SK-N-SH treated with all-trans-retinoic acid at 6 μM for 48 hours (cell line): ENCODE results near the gene SESN3.

Source experiments
- ATAC-seq: fragments of 200-7000 bp; cut with Tn5 transposase; 3 replicates; pipeline ENCODE4 v1.9.1; 2020; ENCODE audit warnings: mild to moderate bottlenecking, moderate library complexity
- ARNTL ChIP-seq: fragments of 450-650 bp; formaldehyde crosslinking; IDR thresholded peaks from 2 replicates; pipeline ENCODE4 v1.5.0; 2020; ENCODE audit warnings: low read depth, mild to moderate bottlenecking, moderate library complexity, borderline replicate concordance
- BACH2 ChIP-seq: fragments of 250-450 bp; sonication (Bioruptor Pico); IDR thresholded peaks from 2 replicates; pipeline ENCODE4 v1.9.0; 2021; ENCODE audit warnings: mild to moderate bottlenecking, borderline replicate concordance
- CSDC2 ChIP-seq: fragments of 250-450 bp; sonication (Bioruptor Pico); IDR thresholded peaks from 2 replicates; pipeline ENCODE4 v1.5.0; 2020; ENCODE audit warnings: mild to moderate bottlenecking, moderate library complexity
- ESRRG ChIP-seq: fragments of 250-450 bp; sonication (Bioruptor Pico); IDR thresholded peaks from 2 replicates; pipeline ENCODE4 v1.6.1; 2021; ENCODE audit warnings: mild to moderate bottlenecking
- GLIS3 ChIP-seq: fragments of 250-450 bp; sonication (Bioruptor Pico); IDR thresholded peaks from 2 replicates; pipeline ENCODE4 v1.5.0; 2020; ENCODE audit warnings: mild to moderate bottlenecking, moderate library complexity
- ISL1 ChIP-seq: fragments of 250-450 bp; sonication (Bioruptor Pico); IDR thresholded peaks from 2 replicates; pipeline ENCODE4 v2.1.2; 2022; ENCODE audit warnings: mild to moderate bottlenecking, moderate library complexity
- OSR1 ChIP-seq: fragments of 250-450 bp; sonication (Bioruptor Pico); IDR thresholded peaks from 2 replicates; pipeline ENCODE4 v1.8.0; 2022; ENCODE audit warnings: moderate library complexity, mild to moderate bottlenecking, inconsistent platforms
- PPARA ChIP-seq: fragments of 250-450 bp; sonication (Bioruptor Pico); IDR thresholded peaks from 2 replicates; pipeline ENCODE4 v1.5.0; 2020; ENCODE audit warnings: mild to moderate bottlenecking, borderline replicate concordance
- RARB ChIP-seq: fragments of 250-450 bp; sonication (Bioruptor Pico); IDR thresholded peaks from 2 replicates; pipeline ENCODE4 v1.8.0; 2021; ENCODE audit warnings: mild to moderate bottlenecking, moderate library complexity
- SNAI2 ChIP-seq: fragments of 250-450 bp; sonication (Bioruptor Pico); IDR thresholded peaks from 2 replicates; pipeline ENCODE4 v1.5.0; 2020; ENCODE audit warnings: mild to moderate bottlenecking, moderate library complexity
- TCF4 ChIP-seq: fragments of 250-450 bp; sonication (Bioruptor Pico); IDR thresholded peaks from 2 replicates; pipeline ENCODE4 v1.8.0; 2021; ENCODE audit warnings: mild to moderate bottlenecking, moderate library complexity, borderline replicate concordance
- TOX ChIP-seq: fragments of 250-450 bp; sonication (Bioruptor Pico); IDR thresholded peaks from 2 replicates; pipeline ENCODE4 v1.8.0; 2021; ENCODE audit warnings: mild to moderate bottlenecking, moderate library complexity, borderline replicate concordance
- ZC3H10 ChIP-seq: fragments of 250-450 bp; sonication (Bioruptor Pico); IDR thresholded peaks from 2 replicates; pipeline ENCODE4 v1.5.1; 2021; ENCODE audit warnings: mild to moderate bottlenecking, moderate library complexity
- ZFP3 ChIP-seq: fragments of 250-450 bp; sonication (Bioruptor Pico); IDR thresholded peaks from 2 replicates; pipeline ENCODE4 v1.5.0; 2020; ENCODE audit warnings: mild to moderate bottlenecking, moderate library complexity
- ZFP30 ChIP-seq: fragments of 450-650 bp; formaldehyde crosslinking; IDR thresholded peaks from 2 replicates; pipeline ENCODE4 v1.5.0; 2022; ENCODE audit warnings: mild to moderate bottlenecking, moderate library complexity
- ZNF565 ChIP-seq: fragments of 450-650 bp; formaldehyde crosslinking; conservative IDR thresholded peaks from 2 replicates; pipeline ENCODE4 v1.5.0; 2020; ENCODE audit warnings: low read depth, mild to moderate bottlenecking, moderate library complexity
- ZNF70 ChIP-seq: fragments of 450-650 bp; formaldehyde crosslinking; IDR thresholded peaks from 2 replicates; pipeline ENCODE4 v1.5.0; 2020; ENCODE audit warnings: mild to moderate bottlenecking, moderate library complexity
- ZNF8 ChIP-seq: fragments of 450-650 bp; formaldehyde crosslinking; IDR thresholded peaks from 2 replicates; pipeline ENCODE4 v1.5.0; 2020; ENCODE audit warnings: mild to moderate bottlenecking, moderate library complexity
- TF ChIP-seq, protein P1 (sequence below): fragments of 250-450 bp; sonication (Bioruptor Pico); IDR thresholded peaks from 2 replicates; pipeline ENCODE4 v1.5.1; 2020; ENCODE audit warnings: low read depth, mild to moderate bottlenecking, moderate library complexity
- TF ChIP-seq, protein P2 (sequence below): fragments of 250-450 bp; sonication (Bioruptor Pico); IDR thresholded peaks from 2 replicates; pipeline ENCODE4 v1.8.0; 2020; ENCODE audit warnings: mild to moderate bottlenecking, moderate library complexity, borderline replicate concordance
- TF ChIP-seq, protein P3 (sequence below): fragments of 250-450 bp; sonication (Bioruptor Pico); IDR thresholded peaks from 2 replicates; pipeline ENCODE4 v1.5.1; 2021; ENCODE audit warnings: mild to moderate bottlenecking, moderate library complexity
- TF ChIP-seq, protein P4 (sequence below): fragments of 250-450 bp; sonication (Bioruptor Pico); IDR thresholded peaks from 2 replicates; pipeline ENCODE4 v1.5.0; 2020; ENCODE audit warnings: mild to moderate bottlenecking, moderate library complexity
- TF ChIP-seq, protein P5 (sequence below): fragments of 250-450 bp; sonication (Bioruptor Pico); IDR thresholded peaks from 2 replicates; pipeline ENCODE4 v1.8.0; 2021; ENCODE audit warnings: low read depth, mild to moderate bottlenecking, moderate library complexity, borderline replicate concordance

The SESN3 gene

DNA sequence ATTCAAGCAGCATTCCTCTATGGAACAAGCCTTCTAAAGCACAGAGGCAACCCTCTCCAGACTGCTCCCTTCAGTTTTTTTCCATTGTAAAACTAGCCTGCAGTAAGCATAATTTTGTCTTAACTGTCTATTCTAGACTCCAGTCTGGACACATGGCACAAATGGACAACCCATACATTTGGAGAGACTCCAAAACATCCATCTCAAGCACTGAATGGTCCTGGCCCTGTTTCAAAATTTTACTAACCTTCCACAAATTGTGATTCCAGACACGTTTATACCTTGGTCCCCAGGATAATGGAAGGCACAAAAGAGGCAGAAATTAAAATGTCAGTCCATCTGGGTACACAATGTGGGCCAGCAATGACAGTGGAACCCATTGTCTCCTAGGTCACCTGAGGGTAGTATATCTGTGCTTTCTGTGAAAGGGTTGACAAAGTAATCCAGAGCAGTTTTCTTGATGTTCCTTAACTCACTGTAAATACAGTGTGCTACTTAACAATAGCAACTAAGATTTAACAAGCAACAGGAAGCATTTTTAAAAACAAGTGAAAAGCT is 16.2 kb upstream of the SESN3 start:
- ATAC-seq: peak; percentile 21; the same call in 1 of the 3 replicates
- no peak for TF ChIP-seq RARB (CRISPR knock-in tag)
- no peak for TF ChIP-seq ZFP3 (CRISPR knock-in tag)
- TF ChIP-seq GLIS3 (CRISPR knock-in tag): no peak
- TF ChIP-seq ISL1: no peak
- TF ChIP-seq ARNTL (CRISPR knock-in tag): no peak
- TF ChIP-seq, protein P1, sequence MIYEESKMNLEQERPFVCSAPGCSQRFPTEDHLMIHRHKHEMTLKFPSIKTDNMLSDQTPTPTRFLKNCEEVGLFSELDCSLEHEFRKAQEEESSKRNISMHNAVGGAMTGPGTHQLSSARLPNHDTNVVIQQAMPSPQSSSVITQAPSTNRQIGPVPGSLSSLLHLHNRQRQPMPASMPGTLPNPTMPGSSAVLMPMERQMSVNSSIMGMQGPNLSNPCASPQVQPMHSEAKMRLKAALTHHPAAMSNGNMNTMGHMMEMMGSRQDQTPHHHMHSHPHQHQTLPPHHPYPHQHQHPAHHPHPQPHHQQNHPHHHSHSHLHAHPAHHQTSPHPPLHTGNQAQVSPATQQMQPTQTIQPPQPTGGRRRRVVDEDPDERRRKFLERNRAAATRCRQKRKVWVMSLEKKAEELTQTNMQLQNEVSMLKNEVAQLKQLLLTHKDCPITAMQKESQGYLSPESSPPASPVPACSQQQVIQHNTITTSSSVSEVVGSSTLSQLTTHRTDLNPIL (CRISPR knock-in tag): no peak
- no peak for TF ChIP-seq PPARA (CRISPR knock-in tag)
- no peak for TF ChIP-seq CSDC2 (CRISPR knock-in tag)
- TF ChIP-seq TCF4 (CRISPR knock-in tag): no peak
- TF ChIP-seq, protein P2, sequence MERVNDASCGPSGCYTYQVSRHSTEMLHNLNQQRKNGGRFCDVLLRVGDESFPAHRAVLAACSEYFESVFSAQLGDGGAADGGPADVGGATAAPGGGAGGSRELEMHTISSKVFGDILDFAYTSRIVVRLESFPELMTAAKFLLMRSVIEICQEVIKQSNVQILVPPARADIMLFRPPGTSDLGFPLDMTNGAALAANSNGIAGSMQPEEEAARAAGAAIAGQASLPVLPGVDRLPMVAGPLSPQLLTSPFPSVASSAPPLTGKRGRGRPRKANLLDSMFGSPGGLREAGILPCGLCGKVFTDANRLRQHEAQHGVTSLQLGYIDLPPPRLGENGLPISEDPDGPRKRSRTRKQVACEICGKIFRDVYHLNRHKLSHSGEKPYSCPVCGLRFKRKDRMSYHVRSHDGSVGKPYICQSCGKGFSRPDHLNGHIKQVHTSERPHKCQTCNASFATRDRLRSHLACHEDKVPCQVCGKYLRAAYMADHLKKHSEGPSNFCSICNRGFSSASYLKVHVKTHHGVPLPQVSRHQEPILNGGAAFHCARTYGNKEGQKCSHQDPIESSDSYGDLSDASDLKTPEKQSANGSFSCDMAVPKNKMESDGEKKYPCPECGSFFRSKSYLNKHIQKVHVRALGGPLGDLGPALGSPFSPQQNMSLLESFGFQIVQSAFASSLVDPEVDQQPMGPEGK (CRISPR knock-in tag): no peak
- no peak for TF ChIP-seq ZNF70
- no peak for TF ChIP-seq ZNF565 (CRISPR knock-in tag)

DNA sequence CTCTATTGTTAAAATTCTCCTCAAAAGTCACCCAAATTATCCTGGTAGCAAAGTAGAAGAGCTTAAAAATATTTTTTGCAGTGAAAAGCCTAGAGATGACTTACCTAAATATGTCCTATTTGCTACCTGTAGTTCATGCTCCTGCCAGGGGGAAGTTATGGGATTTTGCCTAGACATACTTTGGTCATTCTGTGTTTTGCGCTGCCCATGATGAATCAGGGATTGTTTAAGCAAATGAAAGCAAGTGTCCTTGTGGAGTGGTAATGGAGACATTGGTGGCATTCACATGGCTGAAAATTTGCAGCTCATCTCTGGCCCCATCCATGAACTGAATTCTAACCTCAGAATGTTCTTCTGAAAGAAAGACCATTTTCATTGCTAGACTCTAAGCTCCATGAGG is 14.6 kb upstream of the SESN3 start:
- TF ChIP-seq OSR1 (CRISPR knock-in tag) (no peak), ESRRG (CRISPR knock-in tag) (no peak), RARB (CRISPR knock-in tag) (no peak), ZNF8 (no peak), CSDC2 (CRISPR knock-in tag) (no peak), ZC3H10 (CRISPR knock-in tag) (no peak), ZFP3 (CRISPR knock-in tag) (no peak), TOX (CRISPR knock-in tag) (no peak)
- TF ChIP-seq, protein P3, sequence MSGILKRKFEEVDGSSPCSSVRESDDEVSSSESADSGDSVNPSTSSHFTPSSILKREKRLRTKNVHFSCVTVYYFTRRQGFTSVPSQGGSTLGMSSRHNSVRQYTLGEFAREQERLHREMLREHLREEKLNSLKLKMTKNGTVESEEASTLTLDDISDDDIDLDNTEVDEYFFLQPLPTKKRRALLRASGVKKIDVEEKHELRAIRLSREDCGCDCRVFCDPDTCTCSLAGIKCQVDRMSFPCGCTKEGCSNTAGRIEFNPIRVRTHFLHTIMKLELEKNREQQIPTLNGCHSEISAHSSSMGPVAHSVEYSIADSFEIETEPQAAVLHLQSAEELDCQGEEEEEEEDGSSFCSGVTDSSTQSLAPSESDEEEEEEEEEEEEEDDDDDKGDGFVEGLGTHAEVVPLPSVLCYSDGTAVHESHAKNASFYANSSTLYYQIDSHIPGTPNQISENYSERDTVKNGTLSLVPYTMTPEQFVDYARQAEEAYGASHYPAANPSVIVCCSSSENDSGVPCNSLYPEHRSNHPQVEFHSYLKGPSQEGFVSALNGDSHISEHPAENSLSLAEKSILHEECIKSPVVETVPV (CRISPR knock-in tag): no peak
- TF ChIP-seq, protein P1 (CRISPR knock-in tag): no peak
- TF ChIP-seq, protein P4, sequence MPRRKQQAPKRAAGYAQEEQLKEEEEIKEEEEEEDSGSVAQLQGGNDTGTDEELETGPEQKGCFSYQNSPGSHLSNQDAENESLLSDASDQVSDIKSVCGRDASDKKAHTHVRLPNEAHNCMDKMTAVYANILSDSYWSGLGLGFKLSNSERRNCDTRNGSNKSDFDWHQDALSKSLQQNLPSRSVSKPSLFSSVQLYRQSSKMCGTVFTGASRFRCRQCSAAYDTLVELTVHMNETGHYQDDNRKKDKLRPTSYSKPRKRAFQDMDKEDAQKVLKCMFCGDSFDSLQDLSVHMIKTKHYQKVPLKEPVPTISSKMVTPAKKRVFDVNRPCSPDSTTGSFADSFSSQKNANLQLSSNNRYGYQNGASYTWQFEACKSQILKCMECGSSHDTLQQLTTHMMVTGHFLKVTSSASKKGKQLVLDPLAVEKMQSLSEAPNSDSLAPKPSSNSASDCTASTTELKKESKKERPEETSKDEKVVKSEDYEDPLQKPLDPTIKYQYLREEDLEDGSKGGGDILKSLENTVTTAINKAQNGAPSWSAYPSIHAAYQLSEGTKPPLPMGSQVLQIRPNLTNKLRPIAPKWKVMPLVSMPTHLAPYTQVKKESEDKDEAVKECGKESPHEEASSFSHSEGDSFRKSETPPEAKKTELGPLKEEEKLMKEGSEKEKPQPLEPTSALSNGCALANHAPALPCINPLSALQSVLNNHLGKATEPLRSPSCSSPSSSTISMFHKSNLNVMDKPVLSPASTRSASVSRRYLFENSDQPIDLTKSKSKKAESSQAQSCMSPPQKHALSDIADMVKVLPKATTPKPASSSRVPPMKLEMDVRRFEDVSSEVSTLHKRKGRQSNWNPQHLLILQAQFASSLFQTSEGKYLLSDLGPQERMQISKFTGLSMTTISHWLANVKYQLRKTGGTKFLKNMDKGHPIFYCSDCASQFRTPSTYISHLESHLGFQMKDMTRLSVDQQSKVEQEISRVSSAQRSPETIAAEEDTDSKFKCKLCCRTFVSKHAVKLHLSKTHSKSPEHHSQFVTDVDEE (CRISPR knock-in tag): no peak
- TF ChIP-seq, all 23 proteins: peak for 0
- no peak for ATAC-seq

DNA sequence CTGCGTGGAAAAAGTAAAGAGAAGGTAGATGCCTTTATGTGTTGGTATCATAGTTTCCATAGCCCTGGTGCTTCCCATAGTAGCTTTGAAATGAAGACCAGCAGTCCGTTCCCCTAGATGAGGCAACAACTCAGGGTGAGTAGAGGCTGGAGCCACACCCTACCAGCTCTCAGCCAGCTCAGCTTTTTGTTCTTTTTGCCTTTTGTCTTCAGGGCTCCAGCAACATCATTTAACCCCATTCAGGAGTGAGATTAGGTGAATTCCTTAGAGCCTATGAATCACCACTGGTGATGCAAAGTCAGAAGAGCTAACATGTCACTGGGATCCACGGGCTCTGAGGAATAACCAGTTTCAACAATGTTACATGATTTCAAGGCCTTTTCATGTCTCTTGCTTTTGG is 14.0 kb upstream of the SESN3 start:
- ATAC-seq: no peak
- TF ChIP-seq, protein P5, sequence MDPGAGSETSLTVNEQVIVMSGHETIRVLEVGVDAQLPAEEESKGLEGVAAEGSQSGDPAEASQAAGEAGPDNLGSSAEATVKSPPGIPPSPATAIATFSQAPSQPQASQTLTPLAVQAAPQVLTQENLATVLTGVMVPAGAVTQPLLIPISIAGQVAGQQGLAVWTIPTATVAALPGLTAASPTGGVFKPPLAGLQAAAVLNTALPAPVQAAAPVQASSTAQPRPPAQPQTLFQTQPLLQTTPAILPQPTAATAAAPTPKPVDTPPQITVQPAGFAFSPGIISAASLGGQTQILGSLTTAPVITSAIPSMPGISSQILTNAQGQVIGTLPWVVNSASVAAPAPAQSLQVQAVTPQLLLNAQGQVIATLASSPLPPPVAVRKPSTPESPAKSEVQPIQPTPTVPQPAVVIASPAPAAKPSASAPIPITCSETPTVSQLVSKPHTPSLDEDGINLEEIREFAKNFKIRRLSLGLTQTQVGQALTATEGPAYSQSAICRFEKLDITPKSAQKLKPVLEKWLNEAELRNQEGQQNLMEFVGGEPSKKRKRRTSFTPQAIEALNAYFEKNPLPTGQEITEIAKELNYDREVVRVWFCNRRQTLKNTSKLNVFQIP (CRISPR knock-in tag): no peak
- TF ChIP-seq CSDC2 (CRISPR knock-in tag) (no peak), ZNF70 (no peak), ARNTL (CRISPR knock-in tag) (no peak), ZNF565 (CRISPR knock-in tag) (no peak), TCF4 (CRISPR knock-in tag) (no peak), ISL1 (no peak), TOX (CRISPR knock-in tag) (no peak), OSR1 (CRISPR knock-in tag) (no peak), PPARA (CRISPR knock-in tag) (no peak), ZC3H10 (CRISPR knock-in tag) (no peak), BACH2 (CRISPR knock-in tag) (no peak), RARB (CRISPR knock-in tag) (no peak), GLIS3 (CRISPR knock-in tag) (no peak), ZFP30 (CRISPR knock-in tag) (no peak), SNAI2 (CRISPR knock-in tag) (no peak), ZNF8 (no peak)
- TF ChIP-seq, protein P3 (CRISPR knock-in tag): no peak
- TF ChIP-seq, protein P1 (CRISPR knock-in tag): no peak
